WI38 (cell line): Measurements from ENCODE around the gene FGGY.
"Not testable (repeated sequence)": the region's sequence is repeated elsewhere in the genome, so short reads cannot be mapped to it uniquely, and the experiment has no call there.

Source experiments
- H3K4me3 ChIP-seq: 2 replicates; pipeline ENCODE4 v1.5.1; 2011; ENCODE audit warnings: low read depth, mild to moderate bottlenecking, control low read depth, low read length
- CTCF ChIP-seq: IDR thresholded peaks from 2 replicates; pipeline ENCODE4 v1.5.1; 2012; ENCODE audit warnings: low read depth, mild to moderate bottlenecking, control low read depth, low read length

Gene FGGY

GRCh38 chr1:59556398-59556797 lies 259.5 kb downstream of the FGGY start:
- TF ChIP-seq CTCF: no peak
- H3K4me3 ChIP-seq: no peak overlapping the region

DNA sequence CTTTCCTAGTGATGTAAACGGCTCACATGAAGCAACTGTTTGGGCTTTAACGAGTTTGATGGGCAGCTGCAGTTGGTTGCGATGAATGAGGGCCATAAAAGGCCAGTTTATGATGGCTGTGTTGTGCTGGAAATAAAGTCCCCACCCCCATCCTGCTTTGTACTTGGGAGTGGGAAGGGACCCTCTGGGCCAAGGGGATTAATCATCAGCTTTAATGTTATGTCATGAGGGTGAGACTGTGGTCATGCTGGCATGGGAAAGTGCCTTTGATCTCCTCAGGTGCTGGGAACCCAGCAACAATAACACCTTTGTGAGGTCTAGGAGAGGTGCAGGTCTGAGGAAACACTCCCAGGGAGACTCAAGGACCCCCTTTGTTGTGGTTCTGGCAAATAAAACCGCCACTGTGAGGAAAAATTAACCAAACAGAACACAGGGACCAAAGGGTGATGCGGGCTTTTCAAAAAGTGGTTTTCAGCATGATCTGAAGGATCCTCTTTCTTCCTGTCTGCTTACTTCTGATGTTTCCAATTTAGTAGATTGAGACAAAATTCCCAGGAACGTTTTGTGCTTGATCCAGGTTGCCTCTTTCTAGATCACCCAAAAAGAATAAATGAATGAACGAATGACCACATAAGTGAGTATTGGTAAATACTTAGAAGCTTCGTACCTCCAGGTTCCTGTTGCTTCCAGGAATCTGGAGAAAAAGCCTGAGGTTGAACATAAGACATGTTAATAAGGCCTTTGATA lies 260.1 kb downstream of the FGGY start:
- TF ChIP-seq CTCF: no peak
- H3K4me3 ChIP-seq: no peak overlapping the region

DNA sequence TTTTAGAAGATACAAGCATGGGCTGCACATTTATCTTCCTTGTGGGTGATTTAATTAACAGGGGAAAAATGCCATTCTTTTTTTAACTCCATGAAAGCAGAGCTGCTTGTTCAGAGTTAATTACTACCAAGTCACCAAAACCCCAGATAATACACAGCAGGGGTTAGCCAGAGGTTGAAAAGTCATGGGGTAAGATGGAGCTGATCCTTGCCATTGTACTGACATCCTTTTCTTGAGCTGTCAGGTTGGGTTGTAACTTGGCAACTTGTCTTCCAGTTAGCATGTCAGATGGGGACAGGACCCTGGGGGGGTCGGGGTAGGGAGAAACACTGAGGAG lies 260.6 kb downstream of the FGGY start:
- no peak for TF ChIP-seq CTCF
- H3K4me3 ChIP-seq: no peak overlapping the region

- H3K4me3 ChIP-seq: not testable (repeated sequence)
Measured at GRCh38 chr1:59558580-59558979, 261.7 kb downstream of the FGGY start.

GRCh38 chr1:59560807-59561450 lies 264.0 kb downstream of the FGGY start:
- H3K4me3 ChIP-seq: no peak overlapping the region
- TF ChIP-seq CTCF: no peak

- H3K4me3 ChIP-seq: no peak overlapping the region
- TF ChIP-seq CTCF: no peak
Measured at GRCh38 chr1:59561796-59562195, 264.9 kb downstream of the FGGY start.

GRCh38 chr1:59564192-59564891 lies 267.4 kb downstream of the FGGY start:
- TF ChIP-seq CTCF: no peak
- no peak overlapping the region for H3K4me3 ChIP-seq
